ENCODE measurements around the gene NFATC4. TPM values are rescaled to one million over a fixed set of nuclear protein-coding genes. Genes with fewer than 3 reads are reported as not detected.

The NFATC4 gene
- total and polyA plus RNA-seq, 2 of the 4 experiments (the other 2 are of a cell fraction), result 15.6 to 35.8 TPM

DNA sequence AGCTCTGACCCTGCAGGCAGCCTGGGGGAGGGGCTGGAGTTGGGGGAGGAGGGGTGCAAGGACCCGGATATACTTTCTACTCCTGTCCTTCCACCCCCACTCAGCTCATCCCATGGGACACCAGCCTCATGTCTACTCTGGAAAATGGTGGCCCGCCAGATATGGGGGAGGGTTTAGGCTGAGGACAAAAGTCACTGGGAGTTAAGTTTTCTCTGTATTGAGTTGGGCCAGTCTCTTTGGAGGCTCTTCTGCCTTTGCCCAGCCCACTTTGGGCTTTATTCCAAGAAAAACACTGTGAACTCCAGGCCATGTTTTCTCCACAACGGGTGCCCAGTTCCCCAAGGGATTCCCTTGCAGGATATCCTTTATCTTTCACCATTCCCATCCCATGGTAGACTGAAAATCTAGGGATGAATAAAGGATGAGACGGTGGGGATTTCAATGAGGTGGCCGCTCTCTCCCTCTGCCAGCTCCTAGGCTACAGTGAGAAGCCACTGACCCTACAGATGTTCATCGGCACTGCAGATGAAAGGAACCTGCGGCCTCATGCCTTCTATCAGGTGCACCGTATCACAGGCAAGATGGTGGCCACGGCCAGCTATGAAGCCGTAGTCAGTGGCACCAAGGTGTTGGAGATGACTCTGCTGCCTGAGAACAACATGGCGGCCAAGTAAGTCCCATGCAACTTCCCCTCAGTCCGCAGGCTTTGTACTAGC, 4.9 kb downstream of the NFATC4 start:
- POLR2A ChIA-PET (ENCODE audit: unreplicated experiment), result no interaction called here

More for the DNA sequence above, 4.9 kb downstream of the NFATC4 start:
- H2AK9ac ChIP-seq (replicated peaks; ENCODE audit: low read depth, low read length, poor library complexity), result peak overlapping the region; percentile 25
- H4K8ac ChIP-seq (ENCODE audit: low read depth in 2 of 2, low read length in 2 of 2), result no peak overlapping the region
- H2BK15ac ChIP-seq (ENCODE audit: low read depth, low read length), result no peak overlapping the region
- H3K4me3 ChIP-seq (ENCODE audit: insufficient read depth, low read depth, low read length), result no peak overlapping the region
- H3K4me1 ChIP-seq (ENCODE audit: control insufficient read depth, insufficient read depth, low read length), result peaks cover 6% of the 10 kb centered on the region; the same call in 1 of the 2 replicates
- no peak overlapping the region for H2BK5ac ChIP-seq (ENCODE audit: low read depth, low read length, poor library complexity, severe bottlenecking)
- dilution Hi-C loops (cut with HindIII; ENCODE audit: low sequenced_read_pairs, unreplicated experiment) (no loop called here), in situ Hi-C loops (cut with MboI; ENCODE audit: low sequenced_read_pairs) (no loop called here), intact Hi-C loops (cut with micrococcal nuclease) (no loop called here)
- H3K9ac ChIP-seq (ENCODE audit: low read depth, low read length), result no peak overlapping the region
- BruUV-seq (replicated peaks), result no TSS peak
- no peaks in the 10 kb centered on the region for H3K9me3 ChIP-seq (ENCODE audit: control insufficient read depth, insufficient read depth, low read length)
- peaks cover 6 to 26% of the 10 kb centered on the region in 2 experiments; a peak in 3 of 4 replicates for H3K79me1 ChIP-seq (ENCODE audit: low read depth in 1 of 2, low read length in 2 of 2)
- no peak overlapping the region for H3K23ac ChIP-seq (ENCODE audit: low read depth, low read length)
- no peak overlapping the region for H2AFZ ChIP-seq (replicated peaks; ENCODE audit: low read length, poor library complexity)
- H2BK120ac ChIP-seq (ENCODE audit: low read depth, low read length), result no peak overlapping the region
- H3K27ac ChIP-seq (ENCODE audit: insufficient read depth, low read length), result no peak overlapping the region
- ATAC-seq (ENCODE audit: low read depth) (no peak), DNase-seq (no peak)
- H3K36me3 ChIP-seq (ENCODE audit: control insufficient read depth, insufficient read depth, low read length), result peaks cover 71% of the 10 kb centered on the region
- WGBS, 2 experiments (ENCODE audit: extremely low coverage in 2 of 2, insufficient read length in 1 of 2), result 100% methylated on average over 2 of the region's 12 CpGs; no CpG with 5 or more reads in 1 of the 2 experiments
- no peak overlapping the region for H3K14ac ChIP-seq (replicated peaks; ENCODE audit: low read depth, low read length)
- H3K56ac ChIP-seq (ENCODE audit: extremely low read depth, insufficient read depth, low read length), result no peak overlapping the region
- no peak overlapping the region for H3K4ac ChIP-seq (ENCODE audit: low read depth, low read length)
- no peaks in the 10 kb centered on the region for H3K27me3 ChIP-seq (ENCODE audit: control insufficient read depth, insufficient read depth, low read length)
- CTCF ChIA-PET, result interaction anchor here (1.5 kb wide), 1 partner anchor 40 kb away, joined by 8 read pairs; no protein-coding TSS in a partner anchor
- H2BK20ac ChIP-seq (ENCODE audit: low read depth, low read length), result no peak overlapping the region
- TF ChIP-seq NFE2L2 (IDR thresholded peaks at IDR 0.05; ENCODE audit: low read depth, low read length) (no peak), RFX5 (IDR thresholded peaks at IDR 0.05; ENCODE audit: low read depth, low read length) (no peak), RCOR1 (IDR thresholded peaks at IDR 0.05; ENCODE audit: insufficient replicate concordance, low read length) (no peak), MAZ (IDR thresholded peaks at IDR 0.05; ENCODE audit: borderline replicate concordance, low read depth, low read length) (no peak)
- H3K9me1 ChIP-seq (ENCODE audit: insufficient read depth, low read length), result peaks cover 13% of the 10 kb centered on the region
- peaks cover 4% of the 10 kb centered on the region; the same call in 1 of the 2 replicates for H4K20me1 ChIP-seq (ENCODE audit: insufficient read depth, low read length)
- H4K5ac ChIP-seq (ENCODE audit: low read depth, low read length), result no peak overlapping the region
- H2AK5ac ChIP-seq (ENCODE audit: low read depth, low read length), result no peak overlapping the region
- H4K91ac ChIP-seq (ENCODE audit: insufficient read depth, low read depth, low read length), result no peak overlapping the region
- H3K4me2 ChIP-seq (ENCODE audit: low read depth, low read length), result no peak overlapping the region
- H3K18ac ChIP-seq (ENCODE audit: low read depth, low read length), result no peak overlapping the region

All from IMR-90 (cell line).